ENCODE results near the gene FALEC.

Gene FALEC

DNA sequence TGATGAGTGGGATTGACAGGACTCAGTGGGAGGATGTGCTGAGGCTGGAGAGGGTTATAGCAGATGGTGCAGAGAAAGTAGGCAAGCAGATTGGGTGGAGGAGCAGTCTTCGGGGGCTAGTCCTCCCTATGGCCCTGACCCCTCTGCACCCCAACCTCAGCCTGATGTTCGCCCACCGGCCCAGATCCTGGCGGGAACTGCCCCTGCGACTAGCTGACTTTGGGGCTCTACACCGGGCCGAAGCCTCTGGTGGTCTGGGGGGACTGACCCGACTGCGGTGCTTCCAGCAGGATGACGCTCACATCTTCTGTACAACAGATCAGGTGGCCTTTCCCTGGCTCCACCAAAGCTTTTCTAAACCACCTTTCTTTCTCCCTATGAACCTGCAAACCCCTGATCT, 17.2 kb upstream of the FALEC start:
- H3K36me3 ChIP-seq (replicated peaks) = peaks cover 13% of the 10 kb centered on the region
- no peaks in the 10 kb centered on the region for H3K27me3 ChIP-seq (replicated peaks)
- TF ChIP-seq, protein P1, sequence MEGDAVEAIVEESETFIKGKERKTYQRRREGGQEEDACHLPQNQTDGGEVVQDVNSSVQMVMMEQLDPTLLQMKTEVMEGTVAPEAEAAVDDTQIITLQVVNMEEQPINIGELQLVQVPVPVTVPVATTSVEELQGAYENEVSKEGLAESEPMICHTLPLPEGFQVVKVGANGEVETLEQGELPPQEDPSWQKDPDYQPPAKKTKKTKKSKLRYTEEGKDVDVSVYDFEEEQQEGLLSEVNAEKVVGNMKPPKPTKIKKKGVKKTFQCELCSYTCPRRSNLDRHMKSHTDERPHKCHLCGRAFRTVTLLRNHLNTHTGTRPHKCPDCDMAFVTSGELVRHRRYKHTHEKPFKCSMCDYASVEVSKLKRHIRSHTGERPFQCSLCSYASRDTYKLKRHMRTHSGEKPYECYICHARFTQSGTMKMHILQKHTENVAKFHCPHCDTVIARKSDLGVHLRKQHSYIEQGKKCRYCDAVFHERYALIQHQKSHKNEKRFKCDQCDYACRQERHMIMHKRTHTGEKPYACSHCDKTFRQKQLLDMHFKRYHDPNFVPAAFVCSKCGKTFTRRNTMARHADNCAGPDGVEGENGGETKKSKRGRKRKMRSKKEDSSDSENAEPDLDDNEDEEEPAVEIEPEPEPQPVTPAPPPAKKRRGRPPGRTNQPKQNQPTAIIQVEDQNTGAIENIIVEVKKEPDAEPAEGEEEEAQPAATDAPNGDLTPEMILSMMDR (IDR thresholded peaks at IDR 0.05; ENCODE audit: low read depth, low read length, missing control alignments) = no peak
- no peak for DNase-seq
- in situ Hi-C loops (cut with HindIII; ENCODE audit: low pct_ligation_motif_present, low sequenced_read_pairs) = no loop called here
- H3K27ac ChIP-seq = no peak overlapping the region
- H3K4me3 ChIP-seq (ENCODE audit: low read depth, low read length) = no peak overlapping the region

GRCh38 chr1:150505431-150505830, 10.1 kb upstream of the FALEC start:
- Histone ChIP-seq H3K27me3 (replicated peaks) (no peaks in the 10 kb centered on the region), H3K4me3 (ENCODE audit: low read depth, low read length) (no peak overlapping the region), H3K36me3 (replicated peaks) (peaks cover 17% of the 10 kb centered on the region), H3K27ac (no peak overlapping the region)
- TF ChIP-seq, protein P1 (IDR thresholded peaks at IDR 0.05; ENCODE audit: low read depth, low read length, missing control alignments) = no peak
- in situ Hi-C loops (cut with HindIII; ENCODE audit: low pct_ligation_motif_present, low sequenced_read_pairs) = no loop called here
- DNase-seq = no peak

DNA sequence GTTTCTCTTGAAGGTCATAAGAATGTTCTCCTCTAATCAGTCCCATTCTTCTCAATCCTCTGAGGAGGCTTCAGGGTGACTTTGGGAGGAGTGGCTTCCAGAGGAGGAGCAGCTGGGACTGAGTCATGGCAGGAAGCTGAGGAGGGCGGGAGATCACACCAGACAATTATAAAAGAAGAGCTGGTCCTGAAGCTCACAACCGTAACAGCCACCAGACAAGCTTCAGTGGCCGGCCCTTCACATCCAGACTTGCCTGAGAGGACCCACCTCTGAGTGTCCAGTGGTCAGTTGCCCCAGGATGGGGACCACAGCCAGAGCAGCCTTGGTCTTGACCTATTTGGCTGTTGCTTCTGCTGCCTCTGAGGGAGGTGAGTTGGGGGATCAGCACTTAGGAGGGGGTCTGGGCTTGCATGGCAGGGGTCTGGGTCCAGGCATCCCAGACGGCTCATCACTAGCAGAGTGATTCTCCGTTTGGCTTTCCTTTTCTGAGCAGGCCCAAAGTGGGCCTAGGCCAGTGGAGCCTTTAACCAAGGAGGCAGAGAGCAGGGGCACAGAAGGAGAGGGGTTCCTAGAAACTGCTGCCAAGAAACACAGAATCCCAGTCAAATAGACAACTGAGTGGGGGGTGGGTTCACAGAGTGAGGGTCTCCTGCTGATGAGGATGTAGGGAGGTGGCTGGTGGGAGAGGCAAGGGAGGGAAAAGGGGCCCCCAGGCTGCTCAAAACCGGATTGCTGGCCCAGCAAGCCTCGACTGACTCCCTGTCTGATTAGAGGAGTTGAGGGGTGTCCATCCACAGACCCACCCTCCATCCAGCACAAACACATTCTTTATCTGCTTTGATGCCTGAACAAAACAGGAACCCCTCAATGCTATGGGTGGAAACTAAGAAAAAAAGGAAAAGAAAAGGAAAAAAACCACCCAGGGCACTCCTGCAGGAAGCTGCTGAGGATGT, 7.4 kb upstream of the FALEC start, which contains the start of gene ECM1:
ECM1 (plus strand) TSS at position 198 of the 953 bp plus-strand sequence; CDS start at position 299, 101 bp downstream.
- Histone ChIP-seq H3K27me3 (replicated peaks) (no peaks in the 10 kb centered on the region), H3K27ac (peak within 1 kb of the TSS; percentile 14), H3K36me3 (replicated peaks) (peaks cover 19% of the 10 kb centered on the region), H3K4me3 (ENCODE audit: low read depth, low read length) (peak within 1 kb of the TSS; percentile 48)
- DNase-seq = peak; percentile 76
- TF ChIP-seq, protein P1 (IDR thresholded peaks at IDR 0.05; ENCODE audit: low read depth, low read length, missing control alignments) = no peak
- in situ Hi-C loops (cut with HindIII; ENCODE audit: low pct_ligation_motif_present, low sequenced_read_pairs) = no loop called here

- H3K27ac ChIP-seq = no peak overlapping the region
- no peak overlapping the region for H3K4me3 ChIP-seq (ENCODE audit: low read depth, low read length)
- H3K27me3 ChIP-seq (replicated peaks) = no peaks in the 10 kb centered on the region
- no peak for DNase-seq
- in situ Hi-C loops (cut with HindIII; ENCODE audit: low pct_ligation_motif_present, low sequenced_read_pairs) = no loop called here
- H3K36me3 ChIP-seq (replicated peaks) = peaks cover 19% of the 10 kb centered on the region
- TF ChIP-seq, protein P1 (IDR thresholded peaks at IDR 0.05; ENCODE audit: low read depth, low read length, missing control alignments) = no peak
These were observed 6.6 kb upstream of the FALEC start for GRCh38 chr1:150508982-150509381.

- DNase-seq = no peak
- no peak overlapping the region for H3K27ac ChIP-seq
- TF ChIP-seq, protein P1 (IDR thresholded peaks at IDR 0.05; ENCODE audit: low read depth, low read length, missing control alignments) = no peak
- H3K27me3 ChIP-seq (replicated peaks) = no peaks in the 10 kb centered on the region
- H3K36me3 ChIP-seq (replicated peaks) = peaks cover 4% of the 10 kb centered on the region
- in situ Hi-C loops (cut with HindIII; ENCODE audit: low pct_ligation_motif_present, low sequenced_read_pairs) = no loop called here
- no peak overlapping the region for H3K4me3 ChIP-seq (ENCODE audit: low read depth, low read length)
These were observed 4.0 kb upstream of the FALEC start for GRCh38 chr1:150511551-150511950.

Data from brain microvascular endothelial cell (primary cell).